Activated CD4-positive, alpha-beta T cell treated with anti-CD3 and anti-CD28 coated beads, Interleukin-2, amount 50 U/mL, for 16 hours (primary cell): ENCODE measurements around the gene ITGA4.

Source experiments
- DNase-seq: peaks from one replicate; pipeline ENCODE4 v3.0.0-alpha.2; 2020

ITGA4 gene

DNA sequence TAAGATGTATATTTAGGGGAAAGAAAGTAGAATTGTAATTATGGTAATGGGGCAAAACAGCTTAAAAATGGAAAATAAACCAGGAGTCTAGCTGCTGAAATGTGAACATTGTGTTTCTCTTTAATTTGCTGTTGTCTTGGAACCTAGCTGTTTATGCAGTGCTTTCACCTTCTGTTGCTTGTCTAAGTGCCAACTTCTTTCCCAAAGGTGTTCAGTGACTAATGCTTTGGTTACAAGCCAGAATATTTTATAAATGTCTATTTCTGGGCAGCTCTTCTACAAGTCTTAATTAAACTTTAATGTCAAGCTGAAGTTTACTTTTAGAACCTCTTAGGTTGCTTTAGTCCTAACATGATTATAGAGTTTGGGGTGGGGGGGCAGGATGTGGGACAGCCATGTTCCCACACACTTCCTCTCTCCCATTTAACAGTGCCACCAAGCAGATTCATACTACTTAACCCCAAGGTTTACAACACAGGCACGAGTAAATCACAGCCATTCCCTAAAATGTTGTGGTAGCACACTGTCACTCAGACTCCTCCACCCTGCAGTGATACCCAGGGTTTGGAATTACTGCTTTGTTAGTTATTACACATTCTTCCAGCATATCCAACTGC, 60.6 kb downstream of the ITGA4 start:
- no peak for DNase-seq

DNA sequence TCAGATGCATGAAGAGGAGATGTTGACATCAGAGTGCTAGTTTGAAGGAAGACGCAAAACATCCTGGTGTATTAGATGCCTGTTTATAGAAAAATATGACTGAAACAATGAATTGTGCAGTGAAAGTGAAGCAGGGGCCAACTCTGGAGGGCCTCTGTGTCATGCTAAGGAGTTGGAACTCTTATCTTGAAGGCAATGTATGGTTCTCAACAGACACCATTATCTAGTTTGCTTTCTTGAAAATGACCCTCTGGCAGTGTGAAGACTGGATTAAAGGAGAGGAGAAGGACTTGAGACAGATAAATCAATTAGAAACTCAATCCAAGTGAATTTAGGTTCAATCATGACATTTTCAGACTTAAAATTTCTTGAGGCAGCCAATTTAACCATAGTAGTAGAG, 63.1 kb downstream of the ITGA4 start:
- DNase-seq, result no peak

DNA sequence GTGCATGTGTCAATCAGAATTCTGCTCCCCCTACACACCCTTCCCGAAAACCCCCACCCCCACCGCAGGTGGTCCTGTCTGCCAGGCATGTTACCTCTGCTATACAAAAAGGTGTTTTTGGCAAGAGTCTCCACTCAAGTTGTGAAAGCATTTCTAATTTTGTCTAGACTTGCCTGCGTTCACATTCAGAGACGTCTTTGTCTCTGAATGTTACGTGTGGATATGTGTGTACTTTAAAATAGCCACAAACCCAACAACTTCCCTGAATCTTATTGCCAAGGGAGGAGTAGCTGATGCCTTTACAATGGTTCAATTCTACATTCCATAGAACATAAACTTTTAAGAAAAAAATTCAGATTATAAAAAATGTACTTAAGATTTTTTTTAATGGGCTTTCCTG, 66.6 kb downstream of the ITGA4 start:
- DNase-seq, result no peak

DNA sequence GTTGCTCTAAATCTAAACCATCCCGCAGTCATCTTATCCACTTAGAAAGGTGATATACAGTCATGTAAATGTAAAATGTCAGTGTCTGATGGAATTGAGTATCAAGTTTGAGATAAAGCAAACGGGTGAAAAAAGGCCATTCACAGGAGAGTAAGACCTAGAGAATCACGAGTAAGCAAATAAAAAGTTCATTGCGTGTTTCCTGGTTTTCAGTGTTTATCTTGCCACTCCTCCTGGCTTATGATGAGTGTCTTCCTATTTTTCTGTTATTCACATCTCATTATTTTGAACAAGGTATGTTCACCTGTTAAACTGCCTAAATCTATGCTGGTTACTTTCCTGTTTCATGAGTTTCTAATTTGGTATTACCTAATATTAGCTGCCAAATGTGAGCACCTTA, 68.8 kb downstream of the ITGA4 start:
- no peak for DNase-seq

DNA sequence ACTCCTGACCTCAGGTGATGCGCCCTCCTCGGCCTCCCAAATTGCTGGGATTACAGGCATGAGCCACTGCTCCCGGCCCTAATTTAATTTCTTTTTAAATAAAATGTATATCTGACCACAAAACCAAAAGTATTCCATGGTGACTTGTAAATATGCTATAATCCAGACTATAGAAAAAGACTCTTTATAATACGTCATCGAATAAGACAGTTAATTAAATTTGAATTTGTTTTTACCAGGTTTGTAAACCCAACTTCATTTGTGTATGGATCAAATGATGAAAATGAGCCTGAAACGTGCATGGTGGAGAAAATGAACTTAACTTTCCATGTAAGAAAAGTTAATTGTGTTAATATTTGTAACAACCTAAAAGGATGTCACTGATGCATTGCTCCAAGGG, 69.9 kb downstream of the ITGA4 start:
- DNase-seq, result no peak

DNA sequence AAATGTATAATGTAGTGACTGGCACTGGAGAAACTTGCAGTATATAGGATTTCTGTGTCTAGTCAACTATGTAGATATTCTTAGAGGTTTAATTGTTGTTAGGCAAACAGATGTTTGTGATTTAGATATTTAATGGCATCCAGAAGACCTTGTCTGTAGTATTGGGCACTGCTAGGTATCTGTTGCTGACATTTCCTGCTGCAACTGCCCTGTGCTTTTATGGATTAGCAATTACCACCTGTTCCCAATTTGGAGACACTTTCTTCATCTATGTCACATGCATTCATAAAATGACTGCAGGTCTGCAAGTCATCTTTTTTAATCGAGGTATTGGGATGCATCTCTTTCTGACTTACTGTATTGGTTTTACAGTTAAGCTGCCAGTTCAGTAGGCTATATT, 71.3 kb downstream of the ITGA4 start:
- DNase-seq, result no peak

DNA sequence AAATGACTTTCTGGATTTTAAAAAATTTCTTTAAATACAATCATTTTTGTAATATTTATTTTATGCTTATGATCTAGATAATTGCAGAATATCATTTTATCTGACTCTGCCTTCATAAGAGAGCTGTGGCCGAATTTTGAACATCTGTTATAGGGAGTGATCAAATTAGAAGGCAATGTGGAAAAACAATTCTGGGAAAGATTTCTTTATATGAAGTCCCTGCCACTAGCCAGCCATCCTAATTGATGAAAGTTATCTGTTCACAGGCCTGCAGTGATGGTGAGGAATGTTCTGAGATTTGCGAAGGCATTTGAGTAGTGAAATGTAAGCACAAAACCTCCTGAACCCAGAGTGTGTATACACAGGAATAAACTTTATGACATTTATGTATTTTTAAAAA, 79.5 kb downstream of the ITGA4 start:
- DNase-seq, result no peak

DNA sequence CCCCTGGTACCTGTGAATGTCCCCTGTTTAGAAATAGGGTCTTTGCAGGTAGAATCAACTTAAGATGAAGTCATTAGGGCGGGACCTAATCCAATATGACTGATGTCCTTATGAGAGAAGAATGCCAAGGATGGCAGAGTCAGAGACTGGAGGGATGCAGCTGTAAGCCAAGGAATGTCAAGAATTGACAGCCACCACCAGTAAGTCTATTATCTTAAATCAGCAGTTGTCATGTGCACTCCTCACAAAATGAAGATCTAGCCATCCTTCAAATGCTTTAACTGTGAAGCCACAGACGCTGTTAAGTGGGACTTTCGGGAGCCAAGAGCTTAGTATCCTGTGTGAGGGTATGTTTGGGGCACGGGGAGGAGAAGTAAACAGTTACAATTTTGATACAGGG, 83.2 kb downstream of the ITGA4 start:
- DNase-seq, result no peak

DNA sequence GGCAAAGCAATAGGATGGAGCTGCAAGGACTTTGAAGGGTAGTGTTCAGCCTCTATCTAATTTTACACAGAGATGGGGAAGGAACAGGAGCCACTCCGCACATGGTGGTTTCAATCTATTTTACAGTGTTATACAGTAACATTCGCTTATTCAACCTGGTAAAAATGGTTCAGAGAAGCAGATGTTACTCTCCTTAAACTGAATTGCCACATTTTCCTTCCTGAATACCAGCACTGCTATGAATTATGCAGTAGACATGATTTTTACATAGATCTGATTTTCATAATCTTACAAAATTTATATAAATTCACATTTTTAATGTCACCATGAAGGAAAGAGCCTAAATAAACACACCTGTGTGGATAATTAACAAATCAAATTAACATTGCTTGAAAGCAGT, 85.0 kb downstream of the ITGA4 start:
- no peak for DNase-seq

DNA sequence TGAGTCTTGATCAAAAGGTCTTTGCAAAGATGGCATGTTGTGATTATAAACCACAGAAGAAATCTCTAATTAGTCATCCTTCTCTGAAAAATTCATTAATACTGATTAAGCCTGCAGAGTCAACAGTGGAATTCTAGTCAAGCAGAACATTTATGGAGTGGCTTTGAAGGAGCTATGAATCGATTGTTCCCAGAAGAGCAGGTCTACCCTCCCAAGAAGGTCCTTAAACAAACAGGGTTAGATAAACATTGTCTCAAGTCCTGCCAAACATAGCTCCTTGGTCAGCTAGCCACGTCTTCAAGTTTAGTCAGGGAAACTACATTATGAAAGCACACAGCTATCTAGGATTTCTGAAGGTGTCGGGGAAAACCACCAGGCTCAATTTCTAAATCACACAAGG, 88.9 kb downstream of the ITGA4 start:
- no peak for DNase-seq

DNA sequence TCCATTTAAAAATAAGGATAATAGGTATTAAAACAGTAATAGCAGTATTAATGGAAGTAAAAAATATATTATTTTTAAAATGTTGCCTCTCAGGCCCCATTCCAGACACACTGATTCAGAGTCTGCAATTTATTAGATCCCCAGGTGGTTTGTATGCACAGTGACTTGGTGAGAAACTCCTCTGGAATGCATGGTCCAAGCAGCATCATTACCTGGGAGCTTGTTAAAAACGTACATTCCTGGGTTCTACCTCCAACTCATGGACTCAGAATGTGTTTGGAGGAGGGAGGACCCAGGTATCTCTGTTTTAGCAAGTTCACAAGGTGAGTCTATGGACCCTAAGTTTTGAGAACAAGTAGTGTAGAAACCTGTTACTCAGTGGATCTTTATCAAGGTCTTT, 95.6 kb downstream of the ITGA4 start:
- no peak for DNase-seq

DNA sequence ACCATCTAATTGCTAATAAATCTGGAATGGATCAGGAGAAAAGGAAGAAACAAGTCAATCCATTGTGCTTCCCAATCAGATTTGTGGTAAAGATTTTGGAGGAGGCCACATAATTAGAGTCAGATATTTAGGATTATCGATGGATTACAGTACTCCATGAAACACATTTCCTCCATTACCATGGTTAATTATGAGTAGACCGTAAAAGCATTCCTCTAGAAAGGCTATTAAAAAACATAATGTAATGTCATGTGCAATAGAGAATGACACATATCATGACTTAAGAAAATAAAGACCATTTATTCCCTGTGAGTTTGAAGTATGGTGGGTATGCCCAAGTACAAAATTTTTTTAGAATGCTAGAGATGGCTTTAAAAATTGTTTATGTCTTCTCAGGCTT, 96.1 kb downstream of the ITGA4 start:
- no peak for DNase-seq

DNA sequence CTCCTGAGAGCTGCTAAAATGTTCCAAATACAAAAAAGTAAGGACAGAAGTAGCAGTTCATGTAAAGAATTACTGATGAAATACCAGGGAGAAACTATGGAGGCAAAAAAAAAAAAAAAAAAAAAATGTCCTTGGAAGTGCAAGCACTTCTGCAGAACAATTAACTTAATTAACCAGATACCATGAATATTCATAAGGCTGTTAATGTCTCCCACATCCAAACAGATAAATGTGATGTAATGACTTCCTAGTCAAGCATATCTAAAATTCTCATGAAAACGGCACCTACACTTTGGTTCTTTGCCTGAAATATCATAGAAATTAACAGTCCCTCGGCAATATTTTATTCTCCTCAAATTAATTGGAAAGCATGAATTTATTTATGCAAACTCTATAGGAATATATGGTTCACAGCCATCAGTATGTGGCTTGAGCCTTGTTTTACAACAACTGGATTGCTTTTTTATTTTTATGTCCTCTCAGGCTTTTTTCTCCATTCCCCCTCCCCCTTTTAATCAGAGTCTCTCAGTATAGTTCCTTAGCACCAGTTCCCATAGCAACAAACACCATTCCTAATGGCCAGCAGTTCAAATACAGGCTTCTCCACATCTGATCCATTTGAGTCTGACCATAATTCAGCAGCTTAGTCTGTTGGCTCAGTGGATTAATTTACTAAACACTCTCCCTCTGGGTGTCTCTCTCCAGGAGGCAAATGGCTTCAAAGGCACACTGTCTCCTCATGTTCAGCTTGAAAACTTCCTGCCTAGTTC, 97.1 kb downstream of the ITGA4 start:
- no peak for DNase-seq

DNA sequence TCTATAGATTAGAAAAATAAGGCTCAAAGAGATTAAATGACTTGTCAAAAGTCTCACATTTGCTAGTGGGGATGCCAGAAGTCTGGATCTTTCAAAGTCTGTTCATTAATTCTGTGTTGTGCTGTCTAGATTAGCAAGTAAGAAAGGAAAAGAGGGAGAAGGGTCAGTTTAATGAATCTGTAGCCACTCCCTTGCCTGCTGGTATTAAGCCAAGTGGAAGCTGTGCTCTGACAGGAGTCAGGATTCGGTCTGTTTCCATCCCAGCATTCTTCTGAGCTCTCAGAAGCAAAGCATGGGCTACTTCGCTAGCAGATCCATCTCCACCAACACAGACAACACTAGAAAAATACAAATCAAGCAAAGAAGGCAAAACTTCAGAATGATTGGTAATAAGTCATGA, 101.2 kb downstream of the ITGA4 start:
- no peak for DNase-seq

DNA sequence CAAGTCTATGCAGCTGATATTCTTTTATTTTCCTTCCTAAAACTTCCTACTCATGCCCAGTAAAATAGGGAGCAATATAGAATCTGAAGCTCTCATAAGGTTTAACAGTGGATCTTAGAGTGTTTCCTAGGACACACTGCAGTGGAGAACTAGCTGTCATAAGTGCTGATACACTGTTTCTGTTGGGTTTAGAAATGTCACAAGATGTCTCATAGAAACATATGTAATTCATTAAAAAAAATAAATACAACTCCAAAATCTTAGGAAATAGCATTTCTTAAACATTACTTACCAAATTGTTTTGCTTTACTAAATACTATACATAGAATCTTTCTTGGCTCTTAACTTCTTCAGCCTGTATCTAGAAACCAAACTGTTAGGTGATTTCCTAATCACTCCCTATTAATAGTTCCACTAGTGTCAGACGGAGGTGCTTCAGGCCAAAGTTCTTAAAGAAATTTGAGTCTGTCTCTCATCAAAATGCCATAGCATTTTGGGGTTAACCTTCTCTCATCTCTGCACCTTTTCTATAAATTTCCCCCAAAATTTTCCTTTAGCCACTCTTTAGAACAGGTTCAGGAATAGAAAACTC, 106.0 kb downstream of the ITGA4 start:
- DNase-seq, result no peak

DNA sequence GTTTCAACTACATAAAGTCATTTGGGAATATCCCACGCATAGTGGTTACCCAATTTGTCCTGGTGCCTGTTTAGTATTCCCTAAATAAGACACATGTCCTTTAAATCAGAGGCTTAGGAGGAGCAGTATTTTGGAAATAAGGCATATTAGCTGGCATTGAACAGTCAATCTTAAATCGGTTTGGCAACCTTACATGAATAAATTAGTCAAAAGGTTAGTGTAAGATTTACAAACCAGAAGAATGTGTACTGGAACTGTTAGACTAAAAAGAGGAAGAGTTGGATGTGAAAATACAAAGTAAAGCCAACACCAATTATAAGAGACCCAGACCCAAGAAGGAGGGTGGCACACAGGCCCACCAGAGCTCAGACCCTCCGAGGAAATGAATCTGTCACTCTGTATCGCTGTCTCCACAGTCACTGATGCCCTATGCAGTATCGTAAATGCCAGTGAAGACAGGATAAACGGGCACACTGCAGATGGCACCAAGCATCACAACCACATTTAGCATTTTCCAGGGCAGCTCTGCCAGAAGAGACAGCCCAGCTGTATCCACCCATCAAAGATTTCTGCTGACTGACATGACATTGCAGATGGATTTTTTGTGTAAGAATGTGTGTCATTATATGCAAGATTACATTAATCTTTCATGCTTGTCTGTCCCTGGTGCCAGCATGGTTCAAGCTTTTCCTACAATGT, 109.3 kb downstream of the ITGA4 start:
- DNase-seq, result no peak

DNA sequence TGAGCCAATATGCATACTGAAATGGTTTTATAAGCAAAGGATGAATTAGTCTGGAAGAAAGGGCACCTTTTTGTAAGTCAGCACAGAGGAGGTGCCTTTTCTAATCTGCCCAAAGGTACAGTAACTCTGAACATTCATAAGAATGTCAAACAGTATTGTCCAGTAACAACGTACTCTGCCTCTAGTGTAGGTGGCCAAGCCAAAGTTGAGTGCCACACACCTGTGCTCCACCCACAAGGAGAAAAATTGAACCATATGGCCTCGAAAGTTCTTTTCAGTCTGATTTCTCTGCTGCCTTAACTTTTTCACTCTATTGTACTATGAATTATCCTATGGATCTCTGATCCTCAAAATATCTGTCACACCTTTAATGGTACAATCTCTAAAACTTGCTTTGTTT, 112.9 kb downstream of the ITGA4 start:
- DNase-seq, result no peak

DNA sequence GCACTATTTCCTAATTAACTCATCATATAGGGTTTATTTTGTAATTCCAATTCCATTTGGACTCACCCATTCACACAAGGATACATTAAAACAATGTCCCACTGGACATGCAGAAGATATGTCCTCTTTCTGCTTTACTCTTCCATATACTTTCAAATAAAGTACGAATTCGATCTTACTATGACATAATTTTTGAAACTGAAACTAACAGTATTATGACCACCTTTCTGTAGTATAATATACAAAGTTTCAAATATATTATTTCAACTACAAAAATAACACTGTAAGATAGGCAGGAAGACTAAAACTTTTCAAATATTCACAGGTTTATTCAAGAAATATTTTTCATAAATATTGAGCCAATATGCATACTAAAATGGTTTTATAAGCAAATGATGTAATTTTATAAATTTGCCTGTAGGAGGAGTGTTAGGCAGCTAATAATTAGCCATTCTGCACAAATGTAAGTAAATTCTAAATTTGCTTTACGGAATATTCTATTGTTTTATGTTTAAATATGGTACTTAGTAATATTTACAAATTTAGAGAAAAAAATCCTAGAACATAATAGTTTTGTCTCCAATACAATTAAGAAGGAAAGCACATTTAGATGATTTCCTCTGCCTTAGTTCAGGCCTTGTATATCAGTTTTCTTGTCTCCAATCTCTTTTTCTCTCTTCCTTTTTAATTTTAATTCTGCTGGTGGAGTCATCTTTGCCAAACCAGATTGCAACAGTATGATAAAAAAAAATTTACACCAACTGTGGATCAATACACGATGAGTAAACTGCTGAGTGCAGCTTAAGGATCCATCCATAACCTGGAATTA, 113.9 kb downstream of the ITGA4 start:
- no peak for DNase-seq

DNA sequence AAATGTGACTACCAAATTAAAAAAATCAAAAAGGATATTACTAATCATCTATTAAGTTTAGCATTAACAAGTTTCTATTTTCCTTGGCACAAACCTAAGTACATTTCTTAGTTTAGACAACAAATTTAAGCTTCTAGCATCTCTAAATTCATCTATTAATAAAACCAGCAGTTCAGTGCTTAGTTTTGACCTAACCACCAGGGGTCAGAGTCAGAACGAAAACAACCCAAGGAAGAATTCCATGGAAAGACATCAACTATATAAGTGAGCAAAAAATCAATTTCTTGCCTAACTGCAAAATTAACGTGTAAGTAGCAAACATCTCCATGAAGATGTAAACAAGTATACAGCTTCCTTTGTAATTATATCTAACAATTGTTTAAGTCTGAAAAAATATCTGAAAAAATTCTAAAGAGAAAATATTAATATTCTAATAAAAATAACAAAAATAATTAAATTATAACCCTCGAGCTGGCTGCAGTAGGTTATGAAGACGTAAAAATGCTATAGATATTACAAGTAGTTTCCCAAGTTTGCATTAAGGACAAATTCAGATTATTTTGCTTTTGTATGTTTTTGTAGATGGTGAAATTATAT, 116.1 kb downstream of the ITGA4 start:
- no peak for DNase-seq

DNA sequence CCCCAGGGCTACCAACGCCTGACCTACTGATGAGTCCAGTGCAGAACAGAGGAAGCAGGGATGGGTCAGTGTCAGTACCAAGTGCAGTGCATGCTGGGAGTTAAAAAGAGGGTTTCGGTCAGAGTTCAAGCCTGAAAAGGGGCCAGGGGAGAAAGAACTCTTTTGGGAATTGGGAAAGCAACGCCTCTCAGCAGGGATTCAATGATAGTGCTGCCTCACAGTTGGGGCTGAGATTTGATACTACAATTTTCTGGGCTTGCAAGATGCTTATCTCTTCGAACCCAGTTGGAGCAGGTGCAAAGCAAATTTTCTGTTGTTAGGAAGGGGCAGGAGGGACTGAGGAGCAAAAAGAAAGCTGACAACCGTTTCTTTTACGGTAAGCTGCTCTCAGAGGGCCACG, 117.1 kb downstream of the ITGA4 start:
- DNase-seq, result no peak

DNA sequence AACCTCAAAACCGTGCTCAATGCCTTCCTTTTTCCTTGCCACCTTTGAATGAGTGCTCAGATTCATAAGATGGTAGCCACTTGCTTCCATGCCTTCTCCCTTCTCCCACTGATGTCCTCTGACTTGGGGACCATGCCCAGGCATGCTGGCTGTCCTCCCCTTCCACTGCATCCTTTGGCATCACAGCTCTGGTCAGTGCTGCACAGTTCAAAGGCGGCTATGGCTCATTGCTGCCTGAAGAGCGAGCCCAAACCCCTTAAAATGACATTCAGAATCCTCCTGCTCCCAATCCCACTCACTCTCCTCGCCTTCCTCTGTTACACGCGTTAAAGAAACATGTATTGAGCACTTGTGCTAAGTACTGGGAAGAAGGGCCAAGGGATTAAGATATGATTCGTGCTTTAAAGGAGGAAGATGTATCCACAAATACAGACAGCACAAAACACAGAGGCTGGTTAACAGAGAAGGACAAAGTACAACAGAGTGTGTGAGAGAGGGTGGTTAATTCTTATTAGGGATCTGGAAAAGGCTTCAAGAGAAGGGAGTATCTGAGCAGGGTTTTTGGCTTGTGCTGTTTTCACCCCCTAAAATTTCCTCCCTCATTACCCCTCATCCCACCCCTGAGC, 118.0 kb downstream of the ITGA4 start:
- no peak for DNase-seq

DNA sequence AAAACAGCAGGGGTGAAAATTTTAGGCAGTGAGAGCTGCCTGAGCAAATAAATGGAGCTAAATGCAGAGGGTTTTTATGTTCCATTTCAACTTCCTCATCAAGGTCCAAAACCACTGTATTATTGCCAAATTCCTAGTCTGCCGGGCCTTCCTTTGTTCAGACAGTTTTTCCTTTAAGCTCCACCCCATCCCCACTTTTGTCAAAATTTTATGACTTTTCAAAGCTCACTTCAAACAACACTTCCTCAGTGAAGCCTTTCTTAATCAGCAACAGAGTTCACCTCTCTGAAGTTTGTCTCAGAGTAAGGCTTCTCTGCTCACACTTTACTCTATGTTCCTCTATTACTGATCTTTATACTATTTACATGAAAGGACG, 118.5 kb downstream of the ITGA4 start:
- DNase-seq, result no peak
